Measurements from ENCODE around the gene FAH. TPM values are rescaled to one million over a fixed set of nuclear protein-coding genes. Genes with fewer than 3 reads are reported as not detected.

Gene FAH
- total RNA-seq, 1 donor, result 38.1 TPM

GRCh38 chr15:80188251-80188650 lies 35.5 kb downstream of the FAH start:
- DNase-seq (ENCODE audit: low read depth), result no peak
- H3K4me3 ChIP-seq (ENCODE audit: low read depth, low read length), result no peak overlapping the region
- TF ChIP-seq CTCF (IDR thresholded peaks at IDR 0.05; ENCODE audit: insufficient read depth, low read length), result no peak

- DNase-seq (ENCODE audit: low read depth), result no peak
- no peak overlapping the region for H3K4me3 ChIP-seq (ENCODE audit: low read depth, low read length)
- TF ChIP-seq CTCF (IDR thresholded peaks at IDR 0.05; ENCODE audit: insufficient read depth, low read length), result no peak
Observed at GRCh38 chr15:80191198-80191597, 38.4 kb downstream of the FAH start.

- no peak overlapping the region for H3K4me3 ChIP-seq (ENCODE audit: low read depth, low read length)
- DNase-seq (ENCODE audit: low read depth), result no peak
- TF ChIP-seq CTCF (IDR thresholded peaks at IDR 0.05; ENCODE audit: insufficient read depth, low read length), result no peak
Observed at GRCh38 chr15:80191897-80192595, 39.2 kb downstream of the FAH start.

GRCh38 chr15:80194186-80194585 lies 41.4 kb downstream of the FAH start:
- H3K4me3 ChIP-seq (ENCODE audit: low read depth, low read length), result no peak overlapping the region
- no peak for TF ChIP-seq CTCF (IDR thresholded peaks at IDR 0.05; ENCODE audit: insufficient read depth, low read length)
- no peak for DNase-seq (ENCODE audit: low read depth)

- TF ChIP-seq CTCF (IDR thresholded peaks at IDR 0.05; ENCODE audit: insufficient read depth, low read length), result no peak
- no peak overlapping the region for H3K4me3 ChIP-seq (ENCODE audit: low read depth, low read length)
- DNase-seq (ENCODE audit: low read depth), result no peak
Observed at GRCh38 chr15:80194914-80195313, 42.1 kb downstream of the FAH start.

GRCh38 chr15:80199366-80199765 lies 46.6 kb downstream of the FAH start:
- DNase-seq (ENCODE audit: low read depth), result no peak
- no peak for TF ChIP-seq CTCF (IDR thresholded peaks at IDR 0.05; ENCODE audit: insufficient read depth, low read length)
- no peak overlapping the region for H3K4me3 ChIP-seq (ENCODE audit: low read depth, low read length)

- TF ChIP-seq CTCF (IDR thresholded peaks at IDR 0.05; ENCODE audit: insufficient read depth, low read length), result no peak
- H3K4me3 ChIP-seq (ENCODE audit: low read depth, low read length), result no peak overlapping the region
- no peak for DNase-seq (ENCODE audit: low read depth)
Observed at GRCh38 chr15:80199869-80200268, 47.1 kb downstream of the FAH start.
